ENCODE results near the gene F7.

DNA sequence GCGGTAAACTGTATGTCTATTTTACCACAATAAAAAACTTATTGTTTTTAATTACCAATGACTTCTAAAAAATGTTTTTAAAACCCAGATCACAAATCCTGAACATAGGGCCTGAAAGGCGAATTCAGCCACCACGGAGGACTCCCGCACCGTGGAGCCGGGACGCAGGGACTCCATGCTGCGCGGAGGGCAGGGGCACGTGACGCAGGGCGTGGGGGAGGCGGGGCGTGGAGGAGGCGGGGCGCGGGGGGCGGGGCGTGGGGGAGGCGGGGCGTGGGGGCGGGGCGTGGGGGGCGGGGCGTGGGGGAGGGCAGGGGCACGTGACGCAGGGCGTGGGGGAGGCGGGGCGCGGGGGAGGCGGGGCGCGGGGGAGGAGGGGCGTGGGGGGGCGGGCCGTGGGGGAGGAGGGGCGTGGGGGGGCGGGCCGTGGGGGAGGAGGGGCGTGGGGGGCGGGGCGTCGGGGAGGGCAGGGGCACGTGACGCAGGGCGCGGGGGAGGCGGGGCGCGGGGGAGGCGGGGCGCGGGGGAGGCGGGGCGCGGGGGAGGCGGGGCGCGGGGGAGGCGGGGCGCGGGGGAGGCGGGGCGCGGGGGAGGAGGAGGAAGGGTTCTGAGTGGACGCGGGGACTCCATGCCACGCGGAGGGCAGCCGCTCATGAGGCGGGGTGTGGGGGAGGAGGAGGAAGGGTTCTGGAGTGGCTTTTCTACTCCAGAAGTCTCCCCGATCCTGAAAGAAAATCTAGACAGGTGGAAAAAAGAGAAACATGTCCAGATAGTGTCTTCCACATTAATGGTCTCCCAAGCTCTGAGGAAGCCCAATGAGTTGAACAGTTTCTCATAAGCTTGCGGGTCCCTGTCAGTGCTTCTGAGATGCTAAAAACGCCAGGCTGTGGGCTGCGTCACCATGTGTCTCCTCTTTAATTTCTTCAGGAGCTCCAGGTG is 48.5 kb downstream of the F7 start:
- TF ChIP-seq POLR2AphosphoS5 (IDR thresholded peaks at IDR 0.05; ENCODE audit: insufficient read depth, low read depth, low read length), result peak; percentile 62
- TF ChIP-seq EZH2 (IDR thresholded peaks at IDR 0.05; ENCODE audit: borderline replicate concordance, low read depth, low read length, severe bottlenecking), result no peak
- TF ChIP-seq POLR2A (IDR thresholded peaks at IDR 0.05; ENCODE audit: low read depth, low read length), result peak; percentile 90
- TF ChIP-seq, protein P1, sequence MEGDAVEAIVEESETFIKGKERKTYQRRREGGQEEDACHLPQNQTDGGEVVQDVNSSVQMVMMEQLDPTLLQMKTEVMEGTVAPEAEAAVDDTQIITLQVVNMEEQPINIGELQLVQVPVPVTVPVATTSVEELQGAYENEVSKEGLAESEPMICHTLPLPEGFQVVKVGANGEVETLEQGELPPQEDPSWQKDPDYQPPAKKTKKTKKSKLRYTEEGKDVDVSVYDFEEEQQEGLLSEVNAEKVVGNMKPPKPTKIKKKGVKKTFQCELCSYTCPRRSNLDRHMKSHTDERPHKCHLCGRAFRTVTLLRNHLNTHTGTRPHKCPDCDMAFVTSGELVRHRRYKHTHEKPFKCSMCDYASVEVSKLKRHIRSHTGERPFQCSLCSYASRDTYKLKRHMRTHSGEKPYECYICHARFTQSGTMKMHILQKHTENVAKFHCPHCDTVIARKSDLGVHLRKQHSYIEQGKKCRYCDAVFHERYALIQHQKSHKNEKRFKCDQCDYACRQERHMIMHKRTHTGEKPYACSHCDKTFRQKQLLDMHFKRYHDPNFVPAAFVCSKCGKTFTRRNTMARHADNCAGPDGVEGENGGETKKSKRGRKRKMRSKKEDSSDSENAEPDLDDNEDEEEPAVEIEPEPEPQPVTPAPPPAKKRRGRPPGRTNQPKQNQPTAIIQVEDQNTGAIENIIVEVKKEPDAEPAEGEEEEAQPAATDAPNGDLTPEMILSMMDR (IDR thresholded peaks at IDR 0.05; ENCODE audit: extremely low read depth in 1 of 2, insufficient read depth in 1 of 2, low read depth in 1 of 2, low read length in 2 of 2), result no peak
- TF ChIP-seq FOS (IDR thresholded peaks at IDR 0.05; ENCODE audit: borderline replicate concordance, insufficient read depth, low read length), result no peak
- TF ChIP-seq, protein P2, sequence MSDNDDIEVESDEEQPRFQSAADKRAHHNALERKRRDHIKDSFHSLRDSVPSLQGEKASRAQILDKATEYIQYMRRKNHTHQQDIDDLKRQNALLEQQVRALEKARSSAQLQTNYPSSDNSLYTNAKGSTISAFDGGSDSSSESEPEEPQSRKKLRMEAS (IDR thresholded peaks at IDR 0.05; ENCODE audit: insufficient read depth, insufficient read length), result peak; percentile 78
- no peak for TF ChIP-seq JUN (IDR thresholded peaks at IDR 0.05; ENCODE audit: borderline replicate concordance, insufficient read depth, insufficient read length, low read depth)
- TF ChIP-seq MYC (IDR thresholded peaks at IDR 0.05; ENCODE audit: low read depth, low read length), result no peak
